ENCODE measurements around the gene NOX4.
"Not testable (repeated sequence)": the region's sequence is repeated elsewhere in the genome, so short reads cannot be mapped to it uniquely, and the experiment has no call there.

The NOX4 gene

GRCh38 chr11:89457190-89457589 lies 34.0 kb downstream of the NOX4 start:
- no peak for DNase-seq

- no peak for DNase-seq
These were observed 34.5 kb downstream of the NOX4 start for GRCh38 chr11:89456681-89457080.

GRCh38 chr11:89452780-89453179 lies 38.4 kb downstream of the NOX4 start:
- no peak for DNase-seq

- no peak for DNase-seq
These were observed 43.3 kb downstream of the NOX4 start for GRCh38 chr11:89447845-89448244.

GRCh38 chr11:89443361-89444322 lies 47.5 kb downstream of the NOX4 start:
- no peak for DNase-seq

- DNase-seq = no peak
These were observed 48.4 kb downstream of the NOX4 start for GRCh38 chr11:89442801-89443200.

GRCh38 chr11:89441606-89442005 lies 49.6 kb downstream of the NOX4 start:
- DNase-seq = no peak

- no peak for DNase-seq
These were observed 53.9 kb downstream of the NOX4 start for GRCh38 chr11:89437317-89437716.

- DNase-seq = no peak
These were observed 55.1 kb downstream of the NOX4 start for GRCh38 chr11:89436071-89436470.

GRCh38 chr11:89433278-89433677 lies 57.9 kb downstream of the NOX4 start:
- DNase-seq = no peak

- DNase-seq = not testable (repeated sequence)
These were observed 59.0 kb downstream of the NOX4 start for GRCh38 chr11:89432182-89432581.

GRCh38 chr11:89426501-89426900 lies 64.7 kb downstream of the NOX4 start:
- DNase-seq = not testable (repeated sequence)

- no peak for DNase-seq
These were observed 69.5 kb downstream of the NOX4 start for GRCh38 chr11:89421718-89422117.

GRCh38 chr11:89420981-89421380 lies 70.2 kb downstream of the NOX4 start:
- DNase-seq = no peak

GRCh38 chr11:89416961-89417360 lies 74.2 kb downstream of the NOX4 start:
- no peak for DNase-seq

GRCh38 chr11:89411112-89411511 lies 80.1 kb downstream of the NOX4 start:
- not testable (repeated sequence) for DNase-seq

GRCh38 chr11:89410666-89411065 lies 80.5 kb downstream of the NOX4 start:
- DNase-seq = not testable (repeated sequence)

GRCh38 chr11:89408441-89408840 lies 82.7 kb downstream of the NOX4 start:
- not testable (repeated sequence) for DNase-seq

- no peak for DNase-seq
These were observed 85.5 kb downstream of the NOX4 start for GRCh38 chr11:89405629-89406028.

GRCh38 chr11:89391654-89392053 lies 99.5 kb downstream of the NOX4 start:
- DNase-seq = not testable (repeated sequence)

GRCh38 chr11:89387501-89387900 lies 103.7 kb downstream of the NOX4 start:
- DNase-seq = not testable (repeated sequence)

GRCh38 chr11:89382986-89383385 lies 108.2 kb downstream of the NOX4 start:
- not testable (repeated sequence) for DNase-seq

- DNase-seq = peak; percentile 28
These were observed 110.1 kb downstream of the NOX4 start for GRCh38 chr11:89381094-89381493.

GRCh38 chr11:89379976-89380771 lies 111.0 kb downstream of the NOX4 start:
- DNase-seq = not testable (repeated sequence)
